CD4-positive, alpha-beta T cell treated with Interleukin-21 for 1 hour (primary cell): ENCODE measurements around the gene ATP6V0B.
A peak's percentile ranks its signal among the peaks of the same experiment; 100 is the strongest.

Experiments
- DNase-seq: peaks from one replicate; pipeline ENCODE4 v3.0.0-alpha.2; 2020

The ATP6V0B gene

GRCh38 chr1:43974443-43975248 lies at the start of gene ATP6V0B:
TSS of gene ATP6V0B (plus strand) at chr1:43974960. CDS start at chr1:43975041, 81 bp downstream.
- peak; percentile 91 for DNase-seq

- DNase-seq, result no peak
Measured at GRCh38 chr1:43925846-43926245, 48.9 kb upstream of the ATP6V0B start.

- no peak for DNase-seq
Measured at GRCh38 chr1:43930168-43930948, 44.4 kb upstream of the ATP6V0B start.

GRCh38 chr1:43930949-43931275 lies 43.8 kb upstream of the ATP6V0B start:
- DNase-seq, result no peak

GRCh38 chr1:43931711-43932660 lies 42.8 kb upstream of the ATP6V0B start:
- DNase-seq, result no peak

GRCh38 chr1:43932786-43933385 lies 41.9 kb upstream of the ATP6V0B start:
- no peak for DNase-seq

- no peak for DNase-seq
Measured at GRCh38 chr1:43933386-43934100, 41.2 kb upstream of the ATP6V0B start, which contains the start of gene ARTN. TSS of gene ARTN (plus strand) at chr1:43933801. CDS start at chr1:43935657, 1,856 bp downstream.

GRCh38 chr1:43934101-43934985 lies 40.4 kb upstream of the ATP6V0B start:
- DNase-seq, result peak; percentile 47

- DNase-seq, result no peak
Measured at GRCh38 chr1:43934986-43935324, 39.8 kb upstream of the ATP6V0B start.

GRCh38 chr1:43935711-43936427 lies 38.9 kb upstream of the ATP6V0B start:
- DNase-seq, result no peak

GRCh38 chr1:43936431-43937151 lies 38.2 kb upstream of the ATP6V0B start:
- DNase-seq, result no peak

GRCh38 chr1:43937179-43937865 lies 37.4 kb upstream of the ATP6V0B start:
- no peak for DNase-seq

GRCh38 chr1:43938383-43938782 lies 36.4 kb upstream of the ATP6V0B start:
- no peak for DNase-seq

- DNase-seq, result no peak
Measured at GRCh38 chr1:43938892-43939587, 35.7 kb upstream of the ATP6V0B start.

GRCh38 chr1:43942411-43942810 lies 32.3 kb upstream of the ATP6V0B start:
- no peak for DNase-seq

- no peak for DNase-seq
Measured at GRCh38 chr1:43944860-43945259, 29.9 kb upstream of the ATP6V0B start.

GRCh38 chr1:43945674-43946235 lies 29.0 kb upstream of the ATP6V0B start:
- DNase-seq, result no peak
